ENCODE results near the gene PPRC1. TPM values are rescaled to one million over a fixed set of nuclear protein-coding genes. Genes with fewer than 3 reads are reported as not detected.

Gene PPRC1
- total and polyA plus RNA-seq, 5 donors from 2014 or later, result 6.6 to 35.3 (median 10.6) TPM

- Mint-ChIP-seq H3K27ac (peak overlapping the region; percentile 87 to 98 (median 91)), H3K4me3 (peak overlapping the region; percentile 92 to 98 (median 93)), H3K27me3 (no peaks in the 10 kb centered on the region), H3K9me3 (no peaks in the 10 kb centered on the region), H3K4me1 (peaks cover 21 to 68% (median 55%) of the 10 kb centered on the region in 4 donors), H3K36me3 (peaks cover 16% of the 10 kb centered on the region)
- ATAC-seq (ENCODE audit: low read depth in 2 of 2) (peak; percentile 71 to 73), DNase-seq (peak; percentile 72 to 87 (median 79))
- peak overlapping the region; percentile 73 for H3K4me3 ChIP-seq (ENCODE audit: low read depth, low read length)
- H3K27ac ChIP-seq (ENCODE audit: insufficient read depth, low read length, poor library complexity, severe bottlenecking), result peak overlapping the region; percentile 91
- H3K9me3 ChIP-seq (ENCODE audit: control insufficient read depth in 2 of 2, low read length in 2 of 2), result no peaks in the 10 kb centered on the region
- peaks cover 71% of the 10 kb centered on the region for H3K4me1 ChIP-seq (ENCODE audit: control insufficient read depth, insufficient read depth, low read length, poor library complexity, severe bottlenecking)
- H3K27me3 ChIP-seq (ENCODE audit: control insufficient read depth, insufficient read depth, low read length), result no peaks in the 10 kb centered on the region
- peaks cover 14% of the 10 kb centered on the region for H3K36me3 ChIP-seq (ENCODE audit: control insufficient read depth, insufficient read depth, low read length)
Measured at GRCh38 chr10:102114861-102115618, 17.8 kb upstream of the PPRC1 start.

DNA sequence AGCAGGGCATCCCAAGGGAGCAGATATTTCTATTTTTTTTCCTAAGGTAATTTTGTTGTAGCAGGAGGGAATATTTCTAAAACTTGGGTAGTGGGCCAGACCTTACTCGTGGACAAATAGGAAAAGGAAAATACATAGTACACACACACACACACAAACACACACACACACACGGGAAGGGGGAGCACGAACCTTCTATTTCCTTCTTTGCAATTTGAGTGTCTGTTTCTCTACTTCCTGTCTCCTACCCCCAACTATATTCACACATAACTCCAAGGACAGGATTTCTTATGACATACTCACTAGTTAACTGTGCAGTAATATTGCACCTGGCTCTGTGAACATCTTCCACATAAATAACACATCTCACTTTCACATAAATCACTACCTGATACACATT lies 17.1 kb upstream of the PPRC1 start:
- Mint-ChIP-seq H3K27me3 (no peaks in the 10 kb centered on the region), H3K9me3 (no peaks in the 10 kb centered on the region), H3K36me3 (peaks cover 9% of the 10 kb centered on the region), H3K27ac (peak overlapping the region; percentile 59 to 87 (median 60)), H3K4me1 (peaks cover 21 to 65% (median 53%) of the 10 kb centered on the region in 4 donors), H3K4me3 (peak overlapping the region; percentile 92 to 98 (median 93))
- Histone ChIP-seq H3K4me1 (ENCODE audit: control insufficient read depth, insufficient read depth, low read length, poor library complexity, severe bottlenecking) (peaks cover 71% of the 10 kb centered on the region), H3K4me3 (ENCODE audit: low read depth, low read length) (peak overlapping the region; percentile 73), H3K9me3 (ENCODE audit: control insufficient read depth in 2 of 2, low read length in 2 of 2) (no peaks in the 10 kb centered on the region), H3K36me3 (ENCODE audit: control insufficient read depth, insufficient read depth, low read length) (peaks cover 7% of the 10 kb centered on the region), H3K27ac (ENCODE audit: insufficient read depth, low read length, poor library complexity, severe bottlenecking) (peak overlapping the region; percentile 91), H3K27me3 (ENCODE audit: control insufficient read depth, insufficient read depth, low read length) (no peaks in the 10 kb centered on the region)
- peak in 1 of 3 donors; percentile 56 for DNase-seq
- ATAC-seq (ENCODE audit: low read depth in 2 of 2), result no peak

- Mint-ChIP-seq H3K36me3 (peaks cover 5% of the 10 kb centered on the region), H3K9me3 (no peaks in the 10 kb centered on the region), H3K27ac (peak overlapping the region; percentile 59 to 87 (median 79)), H3K27me3 (no peaks in the 10 kb centered on the region), H3K4me3 (peak overlapping the region; percentile 92 to 98 (median 93)), H3K4me1 (peaks cover 21 to 74% (median 53%) of the 10 kb centered on the region in 4 donors)
- no peaks in the 10 kb centered on the region for H3K9me3 ChIP-seq (ENCODE audit: control insufficient read depth in 2 of 2, low read length in 2 of 2)
- H3K27me3 ChIP-seq (ENCODE audit: control insufficient read depth, insufficient read depth, low read length), result no peaks in the 10 kb centered on the region
- no peaks in the 10 kb centered on the region for H3K36me3 ChIP-seq (ENCODE audit: control insufficient read depth, insufficient read depth, low read length)
- peaks cover 80% of the 10 kb centered on the region for H3K4me1 ChIP-seq (ENCODE audit: control insufficient read depth, insufficient read depth, low read length, poor library complexity, severe bottlenecking)
- DNase-seq (no peak), ATAC-seq (ENCODE audit: low read depth in 2 of 2) (no peak)
- H3K27ac ChIP-seq (ENCODE audit: insufficient read depth, low read length, poor library complexity, severe bottlenecking), result peak overlapping the region; percentile 91
- peak overlapping the region; percentile 49 for H3K4me3 ChIP-seq (ENCODE audit: low read depth, low read length)
Measured at GRCh38 chr10:102116656-102117055, 16.2 kb upstream of the PPRC1 start.

- H3K9me3 Mint-ChIP-seq, result no peaks in the 10 kb centered on the region
- Histone ChIP-seq H3K36me3 (ENCODE audit: control insufficient read depth, insufficient read depth, low read length) (no peaks in the 10 kb centered on the region), H3K9me3 (ENCODE audit: control insufficient read depth in 2 of 2, low read length in 2 of 2) (no peaks in the 10 kb centered on the region), H3K4me3 (ENCODE audit: low read depth, low read length) (peak overlapping the region; percentile 75), H3K27ac (ENCODE audit: insufficient read depth, low read length, poor library complexity, severe bottlenecking) (peak overlapping the region; percentile 91), H3K27me3 (ENCODE audit: control insufficient read depth, insufficient read depth, low read length) (no peaks in the 10 kb centered on the region), H3K4me1 (ENCODE audit: control insufficient read depth, insufficient read depth, low read length, poor library complexity, severe bottlenecking) (peaks cover 79% of the 10 kb centered on the region)
- no peaks in the 10 kb centered on the region for H3K27me3 Mint-ChIP-seq
- peaks cover 5% of the 10 kb centered on the region for H3K36me3 Mint-ChIP-seq
- DNase-seq, result peak; percentile 51 to 83 (median 68)
- peak overlapping the region; percentile 59 to 99 (median 87) for H3K27ac Mint-ChIP-seq
- H3K4me3 Mint-ChIP-seq, result peak overlapping the region; percentile 90 to 94 (median 92)
- H3K4me1 Mint-ChIP-seq, result peaks cover 21 to 74% (median 47%) of the 10 kb centered on the region in 4 donors
- ATAC-seq (ENCODE audit: low read depth in 2 of 2), result peak; percentile 41 to 46
Measured at GRCh38 chr10:102117391-102118159, 15.3 kb upstream of the PPRC1 start.

- Histone ChIP-seq H3K27me3 (ENCODE audit: control insufficient read depth, insufficient read depth, low read length) (no peaks in the 10 kb centered on the region), H3K36me3 (ENCODE audit: control insufficient read depth, insufficient read depth, low read length) (no peaks in the 10 kb centered on the region), H3K9me3 (ENCODE audit: control insufficient read depth in 2 of 2, low read length in 2 of 2) (no peaks in the 10 kb centered on the region), H3K27ac (ENCODE audit: insufficient read depth, low read length, poor library complexity, severe bottlenecking) (peak overlapping the region; percentile 91), H3K4me1 (ENCODE audit: control insufficient read depth, insufficient read depth, low read length, poor library complexity, severe bottlenecking) (peaks cover 66% of the 10 kb centered on the region), H3K4me3 (ENCODE audit: low read depth, low read length) (peak overlapping the region; percentile 75)
- Mint-ChIP-seq H3K9me3 (no peaks in the 10 kb centered on the region), H3K27me3 (no peaks in the 10 kb centered on the region), H3K4me1 (peaks cover 11 to 66% (median 40%) of the 10 kb centered on the region in 4 donors), H3K4me3 (peak overlapping the region; percentile 90 to 94 (median 92)), H3K36me3 (no peaks in the 10 kb centered on the region), H3K27ac (peak overlapping the region; percentile 59 to 99 (median 87))
- DNase-seq (peak in 1 of 3 donors; percentile 47), ATAC-seq (ENCODE audit: low read depth in 2 of 2) (no peak)
Measured at GRCh38 chr10:102118867-102119266, 14.0 kb upstream of the PPRC1 start.

GRCh38 chr10:102119417-102120141 lies 13.3 kb upstream of the PPRC1 start:
- H3K4me3 ChIP-seq (ENCODE audit: low read depth, low read length), result peak overlapping the region; percentile 75
- H3K27ac Mint-ChIP-seq, result peak overlapping the region; percentile 59 to 98 (median 87)
- H3K4me1 Mint-ChIP-seq, result peaks cover 11 to 66% (median 40%) of the 10 kb centered on the region in 4 donors
- no peaks in the 10 kb centered on the region for H3K9me3 ChIP-seq (ENCODE audit: control insufficient read depth in 2 of 2, low read length in 2 of 2)
- no peaks in the 10 kb centered on the region for H3K36me3 ChIP-seq (ENCODE audit: control insufficient read depth, insufficient read depth, low read length)
- no peaks in the 10 kb centered on the region for H3K9me3 Mint-ChIP-seq
- H3K36me3 Mint-ChIP-seq, result no peaks in the 10 kb centered on the region
- ATAC-seq (ENCODE audit: low read depth in 2 of 2) (peak; percentile 9 to 12), DNase-seq (peak; percentile 23 to 90 (median 48))
- H3K27me3 Mint-ChIP-seq, result no peaks in the 10 kb centered on the region
- H3K4me1 ChIP-seq (ENCODE audit: control insufficient read depth, insufficient read depth, low read length, poor library complexity, severe bottlenecking), result peaks cover 62% of the 10 kb centered on the region
- H3K27me3 ChIP-seq (ENCODE audit: control insufficient read depth, insufficient read depth, low read length), result no peaks in the 10 kb centered on the region
- H3K4me3 Mint-ChIP-seq, result peak overlapping the region; percentile 90 to 94 (median 92)
- peak overlapping the region; percentile 91 for H3K27ac ChIP-seq (ENCODE audit: insufficient read depth, low read length, poor library complexity, severe bottlenecking)

Data from CD4-positive, CD25-positive, alpha-beta regulatory T cell (primary cell).